Measurements from ENCODE around the gene SLC46A3. TPM values are rescaled to one million over a fixed set of nuclear protein-coding genes. Genes with fewer than 3 reads are reported as not detected.
"Not testable (repeated sequence)": the region's sequence is repeated elsewhere in the genome, so short reads cannot be mapped to it uniquely, and the experiment has no call there.

The SLC46A3 gene
- total RNA-seq, 1 experiment from 2014 or later: 0.84 TPM

DNA sequence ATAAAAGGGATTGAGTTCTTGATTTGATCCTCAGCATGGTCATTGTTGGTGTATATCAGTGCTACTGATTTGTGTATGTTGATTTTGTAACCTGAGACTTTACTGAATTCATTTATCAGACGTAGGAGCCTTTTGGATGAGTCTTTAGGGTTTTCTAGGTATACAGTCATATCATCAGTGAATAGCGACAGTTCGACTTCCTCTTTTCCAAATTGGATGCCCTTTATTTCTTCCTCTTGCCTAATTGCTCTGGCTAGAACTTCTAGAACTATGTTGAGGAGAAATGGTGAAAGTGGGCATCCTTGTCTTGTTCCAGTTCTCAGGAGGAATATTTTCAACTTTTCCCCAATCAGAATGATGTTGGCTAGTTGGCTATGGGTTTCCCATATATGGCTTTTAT, 32.9 kb downstream of the SLC46A3 start:
- Histone ChIP-seq H3K4me1 (ENCODE audit: insufficient read depth, low read length) (no peaks in the 10 kb centered on the region), H3K9me2 (replicated peaks; ENCODE audit: low read length) (no peaks in the 10 kb centered on the region), H3F3A (ENCODE audit: low read length, unreplicated experiment) (no peaks in the 10 kb centered on the region), H3K79me2 (ENCODE audit: low read length) (no peaks in the 10 kb centered on the region), H3K4me2 (ENCODE audit: low read length) (no peak overlapping the region), H3K9me3 (ENCODE audit: low read length) (no peaks in the 10 kb centered on the region), H3K36me3 (ENCODE audit: low read depth, low read length) (no peaks in the 10 kb centered on the region), H3K9ac (ENCODE audit: low read length) (no peak overlapping the region), H3K27me3 (ENCODE audit: low read length) (no peaks in the 10 kb centered on the region), H4K20me1 (ENCODE audit: low read length) (no peaks in the 10 kb centered on the region), H3K4me3 (ENCODE audit: low read length) (no peak overlapping the region), H2AFZ (ENCODE audit: low read length) (no peak overlapping the region), H3K27ac (ENCODE audit: low read length) (no peak overlapping the region)
- TF ChIP-seq EZH2 (IDR thresholded peaks at IDR 0.05; ENCODE audit: low read length, unreplicated experiment): no peak
- TF ChIP-seq, protein P1, sequence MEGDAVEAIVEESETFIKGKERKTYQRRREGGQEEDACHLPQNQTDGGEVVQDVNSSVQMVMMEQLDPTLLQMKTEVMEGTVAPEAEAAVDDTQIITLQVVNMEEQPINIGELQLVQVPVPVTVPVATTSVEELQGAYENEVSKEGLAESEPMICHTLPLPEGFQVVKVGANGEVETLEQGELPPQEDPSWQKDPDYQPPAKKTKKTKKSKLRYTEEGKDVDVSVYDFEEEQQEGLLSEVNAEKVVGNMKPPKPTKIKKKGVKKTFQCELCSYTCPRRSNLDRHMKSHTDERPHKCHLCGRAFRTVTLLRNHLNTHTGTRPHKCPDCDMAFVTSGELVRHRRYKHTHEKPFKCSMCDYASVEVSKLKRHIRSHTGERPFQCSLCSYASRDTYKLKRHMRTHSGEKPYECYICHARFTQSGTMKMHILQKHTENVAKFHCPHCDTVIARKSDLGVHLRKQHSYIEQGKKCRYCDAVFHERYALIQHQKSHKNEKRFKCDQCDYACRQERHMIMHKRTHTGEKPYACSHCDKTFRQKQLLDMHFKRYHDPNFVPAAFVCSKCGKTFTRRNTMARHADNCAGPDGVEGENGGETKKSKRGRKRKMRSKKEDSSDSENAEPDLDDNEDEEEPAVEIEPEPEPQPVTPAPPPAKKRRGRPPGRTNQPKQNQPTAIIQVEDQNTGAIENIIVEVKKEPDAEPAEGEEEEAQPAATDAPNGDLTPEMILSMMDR (conservative IDR thresholded peaks at IDR 0.05; ENCODE audit: low read depth, low read length): no peak
- no peak for TF ChIP-seq EZH2phosphoT487 (IDR thresholded peaks at IDR 0.05; ENCODE audit: borderline replicate concordance, low read length)
- no peak for DNase-seq
- BruUV-seq (replicated peaks): no TSS peak
- ChIA-PET POLR2A (ENCODE audit: unreplicated experiment) (interaction anchor here (0.6 kb wide), 1 partner anchor 15 kb away, joined by 4 read pairs; no protein-coding TSS in a partner anchor), CTCF (no interaction called here)
- no peak for ATAC-seq
- intact Hi-C loops (cut with micrococcal nuclease): no loop called here

GRCh38 chr13:28685114-28685513, 33.7 kb downstream of the SLC46A3 start:
- ChIA-PET POLR2A (ENCODE audit: unreplicated experiment) (no interaction called here), CTCF (no interaction called here)
- ATAC-seq (no peak), DNase-seq (no peak)
- Histone ChIP-seq H3K9me2 (replicated peaks; ENCODE audit: low read length) (no peaks in the 10 kb centered on the region), H3K9ac (ENCODE audit: low read length) (no peak overlapping the region), H4K20me1 (ENCODE audit: low read length) (no peaks in the 10 kb centered on the region), H3K4me2 (ENCODE audit: low read length) (no peak overlapping the region), H3K36me3 (ENCODE audit: low read depth, low read length) (no peaks in the 10 kb centered on the region), H3K9me3 (ENCODE audit: low read length) (no peaks in the 10 kb centered on the region), H2AFZ (ENCODE audit: low read length) (no peak overlapping the region), H3K27ac (ENCODE audit: low read length) (no peak overlapping the region), H3K27me3 (ENCODE audit: low read length) (no peaks in the 10 kb centered on the region), H3K4me1 (ENCODE audit: insufficient read depth, low read length) (no peaks in the 10 kb centered on the region), H3K4me3 (ENCODE audit: low read length) (no peak overlapping the region), H3F3A (ENCODE audit: low read length, unreplicated experiment) (no peaks in the 10 kb centered on the region), H3K79me2 (ENCODE audit: low read length) (no peaks in the 10 kb centered on the region)
- TF ChIP-seq EZH2phosphoT487 (IDR thresholded peaks at IDR 0.05; ENCODE audit: borderline replicate concordance, low read length) (no peak), EZH2 (IDR thresholded peaks at IDR 0.05; ENCODE audit: low read length, unreplicated experiment) (no peak)
- TF ChIP-seq, protein P1 (conservative IDR thresholded peaks at IDR 0.05; ENCODE audit: low read depth, low read length): no peak
- intact Hi-C loops (cut with micrococcal nuclease): no loop called here
- BruUV-seq (replicated peaks): no TSS peak

DNA sequence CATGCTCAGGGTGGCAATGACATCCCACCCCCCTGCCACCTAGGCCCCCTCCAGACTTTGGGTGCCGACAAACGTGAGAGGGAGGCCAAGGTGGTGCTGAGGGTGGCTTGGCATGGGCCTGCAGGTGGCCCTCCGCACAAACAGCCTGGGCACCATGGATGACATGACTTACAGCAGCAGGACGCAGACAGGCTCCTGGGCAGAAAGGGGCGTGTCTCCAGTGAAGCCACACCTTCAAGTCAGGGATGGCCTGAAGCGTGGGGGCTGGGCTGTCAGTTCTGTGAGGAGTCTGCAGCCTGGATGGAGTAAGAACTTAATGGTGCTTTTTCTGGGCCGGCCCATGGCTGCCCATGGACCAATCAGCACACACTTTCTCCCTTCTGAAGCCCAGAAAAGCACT, 34.5 kb downstream of the SLC46A3 start:
- Histone ChIP-seq H3K79me2 (ENCODE audit: low read length) (no peaks in the 10 kb centered on the region), H3K4me3 (ENCODE audit: low read length) (no peak overlapping the region), H3K36me3 (ENCODE audit: low read depth, low read length) (no peaks in the 10 kb centered on the region; the same call in 1 of the 2 replicates), H3F3A (ENCODE audit: low read length, unreplicated experiment) (no peaks in the 10 kb centered on the region), H3K27me3 (ENCODE audit: low read length) (no peaks in the 10 kb centered on the region), H4K20me1 (ENCODE audit: low read length) (no peaks in the 10 kb centered on the region), H3K9me3 (ENCODE audit: low read length) (no peaks in the 10 kb centered on the region), H3K9me2 (replicated peaks; ENCODE audit: low read length) (no peaks in the 10 kb centered on the region), H3K27ac (ENCODE audit: low read length) (no peak overlapping the region), H3K9ac (ENCODE audit: low read length) (no peak overlapping the region), H3K4me2 (ENCODE audit: low read length) (no peak overlapping the region), H3K4me1 (ENCODE audit: insufficient read depth, low read length) (no peaks in the 10 kb centered on the region), H2AFZ (ENCODE audit: low read length) (no peak overlapping the region)
- CTCF ChIA-PET: no interaction called here
- no TSS peak for BruUV-seq (replicated peaks)
- intact Hi-C loops (cut with micrococcal nuclease): no loop called here
- DNase-seq: no peak
- TF ChIP-seq EZH2phosphoT487 (IDR thresholded peaks at IDR 0.05; ENCODE audit: borderline replicate concordance, low read length) (no peak), EZH2 (IDR thresholded peaks at IDR 0.05; ENCODE audit: low read length, unreplicated experiment) (no peak)
- TF ChIP-seq, protein P1 (conservative IDR thresholded peaks at IDR 0.05; ENCODE audit: low read depth, low read length): no peak
- POLR2A ChIA-PET (ENCODE audit: unreplicated experiment): no interaction called here
- ATAC-seq: no peak

DNA sequence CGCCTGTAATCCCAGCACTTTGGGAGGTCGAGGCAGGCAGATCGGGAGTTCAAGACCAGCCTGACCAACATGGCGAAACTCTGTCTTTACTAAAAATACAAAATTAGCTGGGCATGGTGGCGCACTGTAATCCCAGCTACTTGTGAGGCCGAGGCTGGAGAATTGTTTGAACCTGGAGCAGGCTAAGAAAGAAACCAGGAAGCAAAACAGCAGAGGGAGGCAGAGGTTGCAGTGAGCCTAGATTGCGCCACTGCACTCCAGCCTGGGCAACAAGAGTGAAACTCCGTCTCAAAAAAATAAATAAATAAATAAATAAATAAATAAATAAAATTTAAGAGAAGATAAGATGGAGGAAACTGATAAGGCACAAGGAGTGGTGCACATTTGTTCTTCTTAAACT, 35.6 kb downstream of the SLC46A3 start:
- H3K4me1 ChIP-seq (ENCODE audit: insufficient read depth, low read length); H4K20me1 ChIP-seq (ENCODE audit: low read length); H3K27me3 ChIP-seq (ENCODE audit: low read length); BruUV-seq (replicated peaks); intact Hi-C loops (cut with micrococcal nuclease); H3K27ac ChIP-seq (ENCODE audit: low read length); H3K4me3 ChIP-seq (ENCODE audit: low read length); H3K4me2 ChIP-seq (ENCODE audit: low read length); H2AFZ ChIP-seq (ENCODE audit: low read length); H3K9ac ChIP-seq (ENCODE audit: low read length); ATAC-seq; DNase-seq; H3K9me3 ChIP-seq (ENCODE audit: low read length); H3K36me3 ChIP-seq (ENCODE audit: low read depth, low read length); POLR2A ChIA-PET (ENCODE audit: unreplicated experiment); H3F3A ChIP-seq (ENCODE audit: low read length, unreplicated experiment); H3K79me2 ChIP-seq (ENCODE audit: low read length); H3K9me2 ChIP-seq (replicated peaks; ENCODE audit: low read length): not testable (repeated sequence)
- CTCF ChIA-PET: interaction anchor here (0.9 kb wide), 1 partner anchor 115 kb away, joined by 3 read pairs; no protein-coding TSS in a partner anchor

Measured in PC-3 (cell line).